Panc1 (cell line): ENCODE data around the gene TTC27. TPM values are rescaled to one million over a fixed set of nuclear protein-coding genes. Genes with fewer than 3 reads are reported as not detected.

Source experiments
- ATAC-seq: fragments of 200-7000 bp; cut with Tn5 transposase; 2 replicates; pipeline ENCODE4 v1.9.1; 2020; ENCODE audit warnings: mild to moderate bottlenecking, moderate library complexity
- BruUV-seq: library from RNA; stranded (reverse); fragments of 400-500 nt; replicated peaks from 2 replicates; lab custom pipeline; 2021; lab: Mats Ljungman, UMichigan
- CTCF ChIA-PET: fragments of 300-600 bp; sonication (Branson Sonifier 250); formaldehyde crosslinking; loops from one replicate; lab custom pipeline; 2022; ENCODE audit warnings: antibody characterized with exemption; lab: Charles Lee
- POLR2A ChIA-PET: fragments of 300-600 bp; sonication (Branson Sonifier 250); formaldehyde crosslinking; loops from one replicate; lab custom pipeline; 2022; ENCODE audit warnings: antibody characterized with exemption; lab: Charles Lee
- DNase-seq: peaks from one replicate; pipeline ENCODE4 v3.0.0-alpha.2; 2010; ENCODE audit warnings: low read depth, low spot score
- H3K27ac ChIP-seq: 2 replicates; pipeline ENCODE4 v1.5.1; 2011; ENCODE audit warnings: mild to moderate bottlenecking, low read length, inconsistent platforms
- H3K27me3 ChIP-seq: fragments of 200-500 bp; sonication (Bioruptor generic); 2 replicates; pipeline ENCODE4 v1.6.0; 2014; ENCODE audit warnings: low read length, inconsistent platforms; ENCODE audit not compliant: control insufficient read depth, insufficient read depth
- H3K36me3 ChIP-seq: fragments of 200-500 bp; sonication (Bioruptor generic); 2 replicates; pipeline ENCODE4 v1.5.1; 2014; ENCODE audit warnings: inconsistent platforms, mild to moderate bottlenecking, low read length, moderate library complexity; ENCODE audit not compliant: control insufficient read depth, insufficient read depth
- H3K4me1 ChIP-seq: 2 replicates; pipeline ENCODE4 v1.5.1; 2011; ENCODE audit warnings: inconsistent platforms, mild to moderate bottlenecking, low read length, moderate library complexity; ENCODE audit not compliant: control insufficient read depth, insufficient read depth
- H3K4me3 ChIP-seq, 2 experiments: 2 replicates each; pipeline ENCODE4 v1.5.1; 2011 to 2012; ENCODE audit warnings: low read depth in 2 of 2, low read length in 2 of 2, mild to moderate bottlenecking in 2 of 2, inconsistent platforms in 1 of 2, moderate library complexity in 1 of 2
- H3K9me3 ChIP-seq: fragments of 200-500 bp; sonication (Bioruptor generic); 2 replicates; pipeline ENCODE4 v1.5.1; 2014; ENCODE audit warnings: low read depth, mild to moderate bottlenecking, inconsistent platforms, low read length, moderate library complexity; ENCODE audit not compliant: control insufficient read depth, insufficient read depth
- POLR2AphosphoS5 ChIP-seq: IDR thresholded peaks from 2 replicates; pipeline ENCODE4 v1.6.1; 2012; ENCODE audit warnings: mild to moderate bottlenecking, low read depth, low read length, moderate library complexity
- SIN3A ChIP-seq: IDR thresholded peaks from 2 replicates; pipeline ENCODE4 v1.6.1; 2012; ENCODE audit warnings: low read depth, mild to moderate bottlenecking, low read length, moderate library complexity, borderline replicate concordance; ENCODE audit not compliant: insufficient read depth
- TCF7L2 ChIP-seq: IDR thresholded peaks from 2 replicates; pipeline ENCODE4 v1.6.1; 2011; ENCODE audit warnings: mild to moderate bottlenecking, low read depth, low read length, inconsistent platforms
- in situ Hi-C: cut with HindIII; loops from 2 replicates; pipeline ENCODE4 v1.10.0; 2016; ENCODE audit warnings: low sequenced_read_pairs, low pct_unique_long_range_greater_than_20kb
- intact Hi-C: fragments of 100-400 bp; cut with micrococcal nuclease; formaldehyde crosslinking; loops from one replicate; pipeline ENCODE4 v1.10.0; 2022; ENCODE audit not compliant: unreplicated experiment
- total RNA-seq: library from RNA; stranded (reverse); gene quantifications from one replicate; pipeline ENCODE4 v1.2.1, GENCODE V29; 2021; ENCODE audit not compliant: unreplicated experiment
- TF ChIP-seq, protein P1 (sequence below): fragments of 450-650 bp; IDR thresholded peaks from 2 replicates; pipeline ENCODE4 v1.5.1; 2017; ENCODE audit warnings: mild to moderate bottlenecking
- TF ChIP-seq, protein P2 (sequence below), 2 experiments: IDR thresholded peaks; 2 replicates each; pipeline ENCODE4 v1.6.1; 2011 to 2012; ENCODE audit warnings: low read depth in 2 of 2, control low read depth in 1 of 2, low read length in 1 of 2, mild to moderate bottlenecking in 1 of 2, moderate library complexity in 1 of 2; ENCODE audit not compliant: insufficient read depth in 1 of 2

TTC27 gene
- total RNA-seq, 1 experiment from 2014 or later, result 24.7 TPM

DNA sequence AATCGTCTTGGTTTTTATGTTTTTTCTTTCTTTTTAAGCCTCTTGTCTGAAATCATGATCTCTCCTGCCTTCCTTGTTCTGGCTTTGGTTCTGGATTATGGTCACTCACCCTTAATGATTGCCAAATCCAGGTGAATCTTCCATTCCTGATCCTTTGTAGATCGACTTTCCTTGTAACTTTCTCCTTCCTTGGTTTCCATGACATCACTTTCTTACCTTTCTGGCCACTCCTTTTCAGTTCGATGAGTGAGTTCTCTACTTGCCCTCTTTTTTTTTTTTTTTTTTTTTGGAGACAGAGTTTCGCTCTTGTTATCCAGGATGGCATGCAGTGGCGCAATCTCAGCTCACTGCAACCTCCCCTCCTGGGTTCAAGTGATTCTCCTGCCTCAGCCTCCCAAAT is 179.8 kb downstream of the TTC27 start:
- ATAC-seq (no peak), DNase-seq (no peak)
- intact Hi-C loops, result no loop called here
- Histone ChIP-seq H3K36me3 (no peaks in the 10 kb centered on the region), H3K4me1 (no peaks in the 10 kb centered on the region), H3K4me3 (no peak overlapping the region), H3K27ac (no peak overlapping the region), H3K9me3 (no peaks in the 10 kb centered on the region), H3K27me3 (no peaks in the 10 kb centered on the region)
- TF ChIP-seq TCF7L2 (no peak), SIN3A (no peak), POLR2AphosphoS5 (no peak)
- TF ChIP-seq, protein P1, sequence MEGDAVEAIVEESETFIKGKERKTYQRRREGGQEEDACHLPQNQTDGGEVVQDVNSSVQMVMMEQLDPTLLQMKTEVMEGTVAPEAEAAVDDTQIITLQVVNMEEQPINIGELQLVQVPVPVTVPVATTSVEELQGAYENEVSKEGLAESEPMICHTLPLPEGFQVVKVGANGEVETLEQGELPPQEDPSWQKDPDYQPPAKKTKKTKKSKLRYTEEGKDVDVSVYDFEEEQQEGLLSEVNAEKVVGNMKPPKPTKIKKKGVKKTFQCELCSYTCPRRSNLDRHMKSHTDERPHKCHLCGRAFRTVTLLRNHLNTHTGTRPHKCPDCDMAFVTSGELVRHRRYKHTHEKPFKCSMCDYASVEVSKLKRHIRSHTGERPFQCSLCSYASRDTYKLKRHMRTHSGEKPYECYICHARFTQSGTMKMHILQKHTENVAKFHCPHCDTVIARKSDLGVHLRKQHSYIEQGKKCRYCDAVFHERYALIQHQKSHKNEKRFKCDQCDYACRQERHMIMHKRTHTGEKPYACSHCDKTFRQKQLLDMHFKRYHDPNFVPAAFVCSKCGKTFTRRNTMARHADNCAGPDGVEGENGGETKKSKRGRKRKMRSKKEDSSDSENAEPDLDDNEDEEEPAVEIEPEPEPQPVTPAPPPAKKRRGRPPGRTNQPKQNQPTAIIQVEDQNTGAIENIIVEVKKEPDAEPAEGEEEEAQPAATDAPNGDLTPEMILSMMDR, result no peak
- TF ChIP-seq, protein P2, sequence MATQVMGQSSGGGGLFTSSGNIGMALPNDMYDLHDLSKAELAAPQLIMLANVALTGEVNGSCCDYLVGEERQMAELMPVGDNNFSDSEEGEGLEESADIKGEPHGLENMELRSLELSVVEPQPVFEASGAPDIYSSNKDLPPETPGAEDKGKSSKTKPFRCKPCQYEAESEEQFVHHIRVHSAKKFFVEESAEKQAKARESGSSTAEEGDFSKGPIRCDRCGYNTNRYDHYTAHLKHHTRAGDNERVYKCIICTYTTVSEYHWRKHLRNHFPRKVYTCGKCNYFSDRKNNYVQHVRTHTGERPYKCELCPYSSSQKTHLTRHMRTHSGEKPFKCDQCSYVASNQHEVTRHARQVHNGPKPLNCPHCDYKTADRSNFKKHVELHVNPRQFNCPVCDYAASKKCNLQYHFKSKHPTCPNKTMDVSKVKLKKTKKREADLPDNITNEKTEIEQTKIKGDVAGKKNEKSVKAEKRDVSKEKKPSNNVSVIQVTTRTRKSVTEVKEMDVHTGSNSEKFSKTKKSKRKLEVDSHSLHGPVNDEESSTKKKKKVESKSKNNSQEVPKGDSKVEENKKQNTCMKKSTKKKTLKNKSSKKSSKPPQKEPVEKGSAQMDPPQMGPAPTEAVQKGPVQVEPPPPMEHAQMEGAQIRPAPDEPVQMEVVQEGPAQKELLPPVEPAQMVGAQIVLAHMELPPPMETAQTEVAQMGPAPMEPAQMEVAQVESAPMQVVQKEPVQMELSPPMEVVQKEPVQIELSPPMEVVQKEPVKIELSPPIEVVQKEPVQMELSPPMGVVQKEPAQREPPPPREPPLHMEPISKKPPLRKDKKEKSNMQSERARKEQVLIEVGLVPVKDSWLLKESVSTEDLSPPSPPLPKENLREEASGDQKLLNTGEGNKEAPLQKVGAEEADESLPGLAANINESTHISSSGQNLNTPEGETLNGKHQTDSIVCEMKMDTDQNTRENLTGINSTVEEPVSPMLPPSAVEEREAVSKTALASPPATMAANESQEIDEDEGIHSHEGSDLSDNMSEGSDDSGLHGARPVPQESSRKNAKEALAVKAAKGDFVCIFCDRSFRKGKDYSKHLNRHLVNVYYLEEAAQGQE (IDR thresholded peaks at IDR 0.05; ENCODE audit: insufficient read depth in 1 of 2, low read depth in 2 of 2, low read length in 1 of 2), result no peak
- BruUV-seq, result no TSS peak
- POLR2A ChIA-PET, result no interaction called here
- CTCF ChIA-PET, result no interaction called here
- in situ Hi-C loops, result no loop called here

DNA sequence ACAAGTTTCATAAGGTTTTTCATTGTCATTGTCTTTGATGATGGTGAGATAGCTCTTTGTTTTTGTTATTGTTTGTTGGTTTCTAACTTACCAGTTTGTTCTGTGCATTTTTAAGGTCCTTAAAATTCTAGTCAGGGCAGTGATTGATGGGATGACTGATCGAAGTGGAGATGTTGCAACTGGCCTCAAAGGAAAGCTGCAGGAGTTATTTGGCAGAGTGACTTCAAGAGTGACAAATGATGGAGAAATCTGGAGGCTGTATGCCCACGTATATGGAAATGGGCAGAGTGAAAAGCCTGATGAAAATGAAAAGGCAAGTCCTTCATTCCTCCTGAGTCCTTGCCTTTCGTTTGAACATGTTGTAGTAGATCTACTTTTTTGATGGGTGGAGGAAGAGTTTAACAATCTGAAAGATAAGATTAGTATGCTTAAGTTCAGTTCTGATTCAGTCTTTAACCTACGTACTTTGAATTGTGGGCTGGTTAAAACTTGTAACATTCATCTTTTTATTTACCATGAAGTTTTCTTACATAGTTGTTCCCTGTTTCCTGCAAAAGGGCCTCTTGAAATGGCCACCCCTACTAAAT is 183.2 kb downstream of the TTC27 start:
- no peaks in the 10 kb centered on the region for H3K36me3 ChIP-seq
- intact Hi-C loops, result no loop called here
- in situ Hi-C loops, result no loop called here
- no TSS peak for BruUV-seq
- no peak for DNase-seq
- no peak for ATAC-seq
- H3K4me1 ChIP-seq, result no peaks in the 10 kb centered on the region
- no peak overlapping the region for H3K27ac ChIP-seq
- no peak overlapping the region for H3K4me3 ChIP-seq
- no peaks in the 10 kb centered on the region for H3K27me3 ChIP-seq
- ChIA-PET CTCF (no interaction called here), POLR2A (interaction anchor here (0.5 kb wide), 1 partner anchor 130 kb away, joined by 5 read pairs; no protein-coding TSS in a partner anchor)
- TF ChIP-seq, protein P2 (IDR thresholded peaks at IDR 0.05; ENCODE audit: insufficient read depth in 1 of 2, low read depth in 2 of 2, low read length in 1 of 2), result no peak
- TF ChIP-seq TCF7L2, result no peak
- TF ChIP-seq, protein P1, result no peak
- TF ChIP-seq POLR2AphosphoS5, result no peak
- TF ChIP-seq SIN3A, result no peak
- no peaks in the 10 kb centered on the region for H3K9me3 ChIP-seq
